Spleen (tissue), 7 donors: ENCODE data around the gene ARHGEF7.

Experiments used
- CTCF ChIP-seq, 11 experiments: fragments of 200-600 bp in 7 of 11; fragments of 450-650 bp in 4 of 11; sonication (generic) in 4 of 11; IDR thresholded peaks in 8 of 11; conservative IDR thresholded peaks in 3 of 11; 1 replicate in 7 of 11; 2 replicates in 4 of 11; pipeline versions ENCODE4 v1.4.0 to v1.8.0; 2016 to 2021; ENCODE audit warnings: antibody characterized with exemption in 11 of 11, inconsistent platforms in 4 of 11, mild to moderate bottlenecking in 1 of 11
- POLR2A ChIP-seq, 3 donors: fragments of 450-650 bp; IDR thresholded peaks; one replicate each; pipeline ENCODE4 v1.5.1; 2017; ENCODE audit warnings: antibody characterized with exemption in 3 of 3, mild to moderate bottlenecking in 1 of 3
- donor health status: DM: no; HTN: no; CAD: no; lungs with moderate emphysema.
- donor health status: DM: no; HTN: no; CAD: no.
- donor health status: DM: no; HTN: no; CAD: no.

GRCh38 chr13:111258637-111259036 lies 143.5 kb downstream of the ARHGEF7 start:
- TF ChIP-seq CTCF (IDR thresholded peaks at IDR 0.05 in 8 of 11, conservative IDR thresholded peaks at IDR 0.05 in 3 of 11) (no peak), POLR2A (IDR thresholded peaks at IDR 0.05) (no peak)
